ENCODE data around the gene DAAM1.
A peak's percentile ranks its signal among the peaks of the same experiment; 100 is the strongest.

The DAAM1 gene

GRCh38 chr14:59377991-59378601 is 189.6 kb downstream of the DAAM1 start:
- TF ChIP-seq CTCF (conservative IDR thresholded peaks at IDR 0.05; ENCODE audit: low read depth, low read length) = no peak
- no peak overlapping the region for H3K4me3 ChIP-seq (ENCODE audit: low read depth, low read length)
- peak; percentile 17 for DNase-seq (ENCODE audit: low read depth)

- no peak overlapping the region for H3K4me3 ChIP-seq (ENCODE audit: low read depth, low read length)
- DNase-seq (ENCODE audit: low read depth) = no peak
- no peak for TF ChIP-seq CTCF (conservative IDR thresholded peaks at IDR 0.05; ENCODE audit: low read depth, low read length)
These were observed 201.5 kb downstream of the DAAM1 start for GRCh38 chr14:59389936-59390335.

- H3K4me3 ChIP-seq (ENCODE audit: low read depth, low read length) = no peak overlapping the region
- DNase-seq (ENCODE audit: low read depth) = no peak
- no peak for TF ChIP-seq CTCF (conservative IDR thresholded peaks at IDR 0.05; ENCODE audit: low read depth, low read length)
These were observed 202.9 kb downstream of the DAAM1 start for GRCh38 chr14:59391388-59391787.

GRCh38 chr14:59394268-59394667 is 205.8 kb downstream of the DAAM1 start:
- TF ChIP-seq CTCF (conservative IDR thresholded peaks at IDR 0.05; ENCODE audit: low read depth, low read length) = no peak
- H3K4me3 ChIP-seq (ENCODE audit: low read depth, low read length) = no peak overlapping the region
- no peak for DNase-seq (ENCODE audit: low read depth)

- DNase-seq (ENCODE audit: low read depth) = peak; percentile 38
- TF ChIP-seq CTCF (conservative IDR thresholded peaks at IDR 0.05; ENCODE audit: low read depth, low read length) = no peak
- no peak overlapping the region for H3K4me3 ChIP-seq (ENCODE audit: low read depth, low read length)
These were observed 207.2 kb downstream of the DAAM1 start for GRCh38 chr14:59395672-59396071.

- peak; percentile 12 for DNase-seq (ENCODE audit: low read depth)
- no peak for TF ChIP-seq CTCF (conservative IDR thresholded peaks at IDR 0.05; ENCODE audit: low read depth, low read length)
- no peak overlapping the region for H3K4me3 ChIP-seq (ENCODE audit: low read depth, low read length)
These were observed 210.4 kb downstream of the DAAM1 start for GRCh38 chr14:59398841-59399240.

Measured in choroid plexus epithelial cell (primary cell).